Measurements from ENCODE around the gene LYPD6B.

The LYPD6B gene

DNA sequence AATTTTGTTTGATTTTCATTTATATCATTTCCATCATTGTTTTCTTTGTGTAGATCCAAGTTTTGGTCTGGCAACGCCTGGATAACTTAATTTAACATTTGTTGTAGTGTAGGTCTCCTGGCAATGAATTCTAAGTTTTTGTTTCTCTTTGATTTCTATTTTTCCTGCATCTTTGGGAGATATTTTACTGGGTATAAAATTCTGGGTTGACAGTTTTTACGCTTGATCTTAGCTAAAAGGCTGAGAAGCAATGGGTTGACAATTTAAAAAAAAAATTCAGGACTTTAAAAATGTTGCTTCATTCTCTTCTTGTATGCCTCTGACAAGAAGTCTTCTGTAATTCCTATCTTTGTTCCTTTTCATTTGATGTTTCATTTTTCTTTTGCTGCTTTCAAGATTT lies 8.6 kb downstream of the LYPD6B start:
- no peak for FAIRE-seq

DNA sequence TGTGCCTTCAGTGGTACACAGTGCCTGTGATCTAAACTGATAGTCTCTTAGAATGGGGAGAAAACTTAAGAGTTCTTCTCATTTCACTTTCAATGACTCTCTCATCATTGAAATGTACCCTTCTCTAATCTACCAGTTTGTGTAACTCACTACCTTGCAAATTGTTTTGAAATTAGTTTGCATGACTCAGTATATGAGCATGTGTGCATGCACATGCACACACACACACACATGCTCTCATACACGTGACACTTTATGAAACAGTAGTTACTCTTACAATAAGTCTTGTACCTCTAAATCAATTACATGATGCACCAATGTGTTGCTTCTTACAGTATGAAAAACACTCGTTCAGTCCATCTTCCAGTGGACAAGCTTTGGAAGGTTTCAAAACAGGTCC lies 10.6 kb downstream of the LYPD6B start:
- no peak for FAIRE-seq

DNA sequence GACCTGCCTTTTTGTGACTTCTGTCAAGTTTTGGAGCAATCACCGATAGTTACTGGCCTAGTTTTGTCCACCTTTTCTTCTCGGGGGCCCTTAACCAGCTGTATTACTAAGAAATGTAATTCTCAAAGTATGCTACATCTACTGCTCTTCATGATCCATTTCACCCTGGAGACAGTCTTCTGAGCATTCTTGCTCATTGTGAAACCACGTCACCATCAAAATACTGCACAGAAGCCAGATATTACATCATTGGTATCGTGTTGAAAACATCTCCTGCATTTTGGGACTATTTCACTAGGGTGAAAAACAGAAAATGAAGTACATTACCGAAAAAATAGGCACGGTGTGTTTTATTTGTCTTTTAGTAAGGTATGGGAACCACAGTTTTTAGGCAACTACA lies 11.7 kb downstream of the LYPD6B start:
- no peak for FAIRE-seq

DNA sequence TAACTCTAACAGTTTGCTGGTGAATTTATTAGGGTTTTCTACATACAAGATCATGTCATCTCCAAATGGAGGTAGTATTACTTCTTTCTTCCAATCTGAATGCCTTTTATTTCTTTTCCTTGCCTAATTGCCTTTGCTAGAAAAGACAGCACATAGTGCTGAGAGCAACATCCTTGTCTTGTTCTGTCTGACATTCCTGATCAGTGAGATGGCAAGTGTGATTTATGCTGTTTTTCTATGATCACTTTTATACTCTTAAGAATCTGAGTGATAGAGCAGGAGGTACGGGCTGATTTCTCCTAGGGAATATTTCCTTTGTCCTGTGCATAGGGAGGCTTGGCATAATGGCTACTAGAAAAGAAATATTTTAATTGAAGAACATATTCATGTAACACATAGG lies 17.3 kb downstream of the LYPD6B start:
- FAIRE-seq, result no peak

DNA sequence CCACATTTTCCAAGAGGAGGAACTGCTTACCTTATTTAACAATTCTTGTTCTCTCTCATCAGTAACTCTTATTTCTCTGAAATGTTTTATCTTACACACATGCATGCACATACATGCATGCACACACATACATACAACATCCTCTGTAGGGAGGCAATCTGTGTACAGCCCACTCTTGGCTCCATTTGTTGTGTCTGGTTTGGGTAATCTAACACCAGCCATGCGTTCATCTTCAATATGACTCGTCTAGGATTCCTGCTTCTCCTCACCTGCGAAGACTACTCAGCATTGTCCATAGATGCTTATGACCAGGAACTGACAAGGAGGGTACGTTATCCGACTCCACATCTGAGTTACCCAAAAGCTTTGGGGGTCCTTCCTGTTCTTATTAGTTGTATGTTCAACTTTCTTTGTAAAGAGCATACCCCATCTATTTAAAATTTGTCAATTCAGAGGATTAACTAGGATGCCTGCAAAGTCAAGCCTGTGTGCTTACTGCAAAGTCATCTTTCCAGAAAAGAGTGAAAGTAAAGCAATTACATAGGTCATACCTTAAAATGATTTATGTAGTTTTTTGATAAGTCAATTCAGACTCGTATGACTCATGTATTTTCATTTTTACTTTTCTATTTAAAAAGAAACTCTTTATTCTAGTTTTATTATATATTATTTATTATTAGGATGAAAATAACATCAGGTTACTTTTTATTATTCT lies 18.2 kb downstream of the LYPD6B start:
- no peak for FAIRE-seq

DNA sequence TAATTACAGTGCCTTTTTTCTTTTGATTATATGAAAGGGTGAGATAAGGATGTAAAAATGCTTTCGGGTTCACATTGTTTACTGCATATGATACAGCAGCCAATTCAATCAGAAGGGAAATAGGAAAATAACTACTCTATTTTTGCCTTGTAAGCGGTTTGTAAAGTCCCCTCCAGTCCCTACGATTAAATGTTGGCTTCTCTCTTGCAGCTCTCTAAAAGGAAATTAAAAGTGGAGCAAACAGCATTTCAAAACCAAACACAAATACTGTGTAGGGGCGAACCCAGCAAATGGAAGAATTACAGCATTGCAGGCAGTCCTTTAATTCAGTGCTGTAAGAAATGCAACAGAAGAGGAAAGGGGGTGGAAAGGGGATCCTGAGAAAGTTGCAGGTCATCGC lies 18.9 kb downstream of the LYPD6B start:
- FAIRE-seq, result no peak

DNA sequence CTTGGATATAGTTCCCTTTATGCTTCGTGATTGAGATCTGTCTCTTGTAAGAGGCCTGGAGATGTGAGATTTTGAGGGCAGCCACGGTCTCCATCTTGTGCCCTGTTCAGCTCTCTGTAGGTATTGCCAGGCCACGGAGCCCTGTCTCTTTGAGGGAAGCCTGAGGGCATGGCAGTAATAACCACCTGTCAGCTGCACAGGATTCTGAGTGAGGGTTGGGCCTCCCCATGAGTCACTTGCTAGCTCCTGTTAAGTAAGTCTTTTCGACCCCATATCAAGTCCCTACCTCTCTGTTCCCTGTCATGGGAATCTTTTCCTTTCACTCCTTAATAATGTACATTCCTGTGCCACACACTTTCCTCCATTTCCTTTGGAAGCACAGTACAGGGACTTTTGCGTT lies 20.4 kb downstream of the LYPD6B start:
- FAIRE-seq, result no peak

DNA sequence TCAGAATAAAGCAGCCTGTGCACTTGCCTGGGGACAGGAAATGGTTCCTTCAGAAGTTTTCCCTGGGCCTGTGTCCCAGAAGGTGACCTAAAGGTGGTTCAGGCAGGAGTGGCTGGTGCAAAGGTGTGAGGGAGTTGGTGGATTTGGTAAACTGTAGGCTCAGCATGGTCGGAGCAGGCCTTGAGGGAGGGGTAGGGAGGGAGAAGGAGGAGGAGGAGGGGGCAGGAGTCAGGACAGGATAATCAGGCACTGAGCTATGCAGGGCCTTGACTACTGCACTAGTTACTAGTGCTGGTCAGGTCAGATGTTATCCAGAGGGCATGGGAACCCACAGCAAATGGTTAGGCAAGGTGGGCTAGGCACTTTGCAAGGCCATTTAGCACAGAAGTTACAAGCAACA lies 21.3 kb downstream of the LYPD6B start:
- FAIRE-seq, result no peak

DNA sequence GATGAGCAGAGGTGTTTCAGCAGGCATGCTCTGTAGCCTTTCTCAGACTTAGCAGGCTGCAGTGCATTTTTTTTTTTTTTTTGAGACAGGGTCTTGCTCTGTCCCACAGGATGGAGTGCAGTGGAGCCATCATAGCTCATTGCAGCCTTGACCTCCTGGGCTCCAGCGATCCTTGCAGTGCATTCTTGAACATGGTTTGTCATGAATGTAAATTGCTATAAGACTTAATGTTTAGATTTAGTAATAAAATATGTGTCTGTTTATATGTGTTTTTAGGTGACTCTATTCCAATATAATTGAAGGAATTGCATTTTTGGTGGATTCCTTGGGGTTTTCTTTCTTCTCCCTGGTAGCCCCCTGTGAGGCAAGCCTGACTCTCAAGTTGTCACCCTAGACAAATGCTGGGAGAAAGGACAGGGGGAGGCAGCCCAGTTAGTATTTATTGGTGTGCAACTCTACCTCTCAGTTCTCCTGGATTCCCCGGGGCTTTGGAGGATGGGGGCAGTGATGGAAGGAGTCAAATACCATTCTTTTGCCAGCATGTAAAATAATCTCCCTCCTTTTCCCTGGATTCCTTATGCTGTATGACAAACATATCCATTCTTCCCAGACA lies 22.7 kb downstream of the LYPD6B start:
- no peak for FAIRE-seq

DNA sequence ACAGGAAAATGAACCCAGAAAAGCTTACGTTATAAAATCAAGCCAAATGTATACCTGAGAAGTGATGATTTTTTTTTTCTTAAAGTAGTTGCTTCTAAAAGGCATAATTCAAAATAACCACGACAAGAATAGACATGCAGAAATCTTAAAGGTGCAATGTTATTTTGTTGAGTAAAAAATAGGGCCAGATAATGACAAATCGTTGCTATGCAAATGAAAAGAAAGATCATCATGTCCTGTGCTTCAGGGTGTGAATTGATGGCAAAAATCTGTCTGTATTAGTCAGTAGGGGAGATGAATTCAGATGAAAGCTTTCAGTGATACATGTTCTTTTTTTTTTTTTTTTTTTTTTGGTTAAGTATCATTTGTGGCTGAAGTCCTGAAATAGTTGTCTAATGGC lies 24.0 kb downstream of the LYPD6B start:
- no peak for FAIRE-seq

DNA sequence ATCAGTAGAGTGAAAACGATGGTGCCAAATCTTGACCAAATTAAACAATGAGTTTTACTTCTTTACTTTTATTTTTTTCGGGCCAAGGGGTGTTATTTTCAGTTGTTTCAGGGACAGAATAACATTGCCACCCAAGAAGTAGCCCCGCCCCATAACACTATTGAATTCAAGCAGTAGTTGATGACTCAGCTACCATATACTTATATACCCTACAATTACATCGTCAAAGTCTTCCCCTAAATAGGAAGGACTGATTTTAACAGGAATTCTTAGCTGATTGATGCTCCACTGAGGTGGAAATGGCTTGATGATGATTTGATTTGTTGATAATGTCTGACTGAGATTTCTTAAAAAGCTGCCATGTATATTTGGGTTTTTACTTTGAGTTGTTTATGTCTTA lies 24.7 kb downstream of the LYPD6B start:
- FAIRE-seq, result no peak

DNA sequence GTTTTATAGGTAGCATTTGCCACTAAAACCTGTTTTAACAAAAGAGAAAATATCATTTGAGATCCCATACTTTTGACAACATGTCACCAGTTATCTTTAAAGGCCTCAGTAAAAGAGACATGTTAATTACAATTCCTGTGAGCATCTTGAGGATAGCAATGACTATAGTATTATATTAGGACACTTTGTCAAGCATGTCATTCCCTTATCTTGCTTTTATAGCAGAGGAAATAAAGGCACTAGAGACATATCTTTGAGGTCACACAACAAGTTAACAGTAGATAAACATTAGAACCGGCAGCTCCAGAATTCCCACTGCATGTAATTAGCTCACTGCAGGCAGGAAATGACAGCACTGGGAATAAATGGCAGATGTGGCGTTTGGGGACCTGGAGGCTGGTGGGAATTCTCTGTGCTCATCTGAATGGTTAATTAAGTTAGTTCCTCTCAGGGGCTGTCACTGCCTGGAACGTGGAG lies 25.9 kb downstream of the LYPD6B start:
- no peak for FAIRE-seq

DNA sequence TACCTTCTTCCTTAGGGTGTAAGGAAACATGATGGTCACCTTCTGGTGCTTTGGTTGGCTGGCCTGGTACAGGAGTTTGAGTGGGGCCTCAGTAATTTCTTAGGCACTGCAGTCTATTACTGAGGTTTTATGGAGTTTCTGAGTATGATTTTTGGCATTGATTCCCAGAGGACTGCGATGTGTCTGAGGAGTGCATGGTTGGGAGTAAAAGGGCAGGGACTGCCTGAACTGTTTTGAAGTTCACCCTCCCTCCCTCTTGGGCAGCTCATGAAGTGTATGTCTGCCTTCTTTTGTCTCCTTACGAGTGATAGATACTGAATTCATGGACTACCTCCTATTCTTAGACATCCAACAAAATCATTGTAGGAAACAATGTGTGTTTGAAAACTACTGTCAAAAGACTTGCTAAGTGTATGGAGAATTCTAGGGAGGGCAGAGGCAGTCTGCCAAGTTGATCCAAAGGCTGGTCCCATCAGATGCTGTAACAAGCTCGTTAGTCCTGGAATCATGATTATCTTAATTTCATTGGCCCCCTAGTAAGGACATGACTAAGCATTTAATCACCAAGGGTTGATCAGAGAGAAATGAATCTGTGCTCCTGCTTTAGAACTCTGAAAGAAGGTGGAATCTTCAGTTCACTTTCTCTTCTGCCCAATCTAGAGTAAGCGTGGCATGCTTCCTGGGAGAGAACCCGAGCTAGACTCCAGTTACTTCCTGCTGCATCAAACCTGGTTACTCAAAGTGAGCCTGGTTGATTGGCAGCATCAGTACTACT lies 26.5 kb downstream of the LYPD6B start:
- FAIRE-seq, result no peak

DNA sequence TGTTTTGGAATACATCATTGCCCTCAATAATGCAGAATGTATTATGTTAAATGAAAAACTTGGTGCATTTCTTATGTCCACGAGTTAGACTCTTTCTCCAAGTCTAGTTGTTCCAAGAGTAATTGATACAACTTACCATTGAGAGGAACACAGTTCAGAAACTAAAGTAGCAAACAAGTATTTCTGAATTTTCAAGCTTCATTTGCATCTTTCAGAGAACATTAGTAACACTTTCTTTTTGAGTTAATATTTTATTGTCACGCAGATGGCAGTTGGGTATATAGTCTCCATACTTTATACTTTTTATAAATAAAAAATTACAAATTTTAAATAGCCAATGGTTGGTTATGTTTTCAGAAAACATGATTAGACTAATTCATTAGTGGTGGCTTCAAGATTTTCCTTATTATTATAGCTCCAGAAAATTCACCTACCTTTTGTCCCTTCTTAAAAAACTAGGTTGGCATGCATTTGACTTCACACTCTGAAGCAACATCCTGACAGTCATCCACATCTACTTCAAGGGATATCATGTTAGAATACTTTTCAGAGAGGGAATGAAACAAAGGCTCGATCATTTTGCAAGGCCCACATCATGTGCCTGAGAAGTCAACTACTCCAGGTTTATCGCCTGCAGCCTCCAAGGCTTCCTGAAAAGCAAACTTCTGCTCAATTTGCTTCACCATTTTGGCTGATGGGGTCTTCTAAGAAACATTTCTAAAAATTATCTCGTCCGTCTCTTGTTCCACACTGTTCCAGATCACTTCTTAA lies 29.9 kb downstream of the LYPD6B start:
- FAIRE-seq, result no peak

DNA sequence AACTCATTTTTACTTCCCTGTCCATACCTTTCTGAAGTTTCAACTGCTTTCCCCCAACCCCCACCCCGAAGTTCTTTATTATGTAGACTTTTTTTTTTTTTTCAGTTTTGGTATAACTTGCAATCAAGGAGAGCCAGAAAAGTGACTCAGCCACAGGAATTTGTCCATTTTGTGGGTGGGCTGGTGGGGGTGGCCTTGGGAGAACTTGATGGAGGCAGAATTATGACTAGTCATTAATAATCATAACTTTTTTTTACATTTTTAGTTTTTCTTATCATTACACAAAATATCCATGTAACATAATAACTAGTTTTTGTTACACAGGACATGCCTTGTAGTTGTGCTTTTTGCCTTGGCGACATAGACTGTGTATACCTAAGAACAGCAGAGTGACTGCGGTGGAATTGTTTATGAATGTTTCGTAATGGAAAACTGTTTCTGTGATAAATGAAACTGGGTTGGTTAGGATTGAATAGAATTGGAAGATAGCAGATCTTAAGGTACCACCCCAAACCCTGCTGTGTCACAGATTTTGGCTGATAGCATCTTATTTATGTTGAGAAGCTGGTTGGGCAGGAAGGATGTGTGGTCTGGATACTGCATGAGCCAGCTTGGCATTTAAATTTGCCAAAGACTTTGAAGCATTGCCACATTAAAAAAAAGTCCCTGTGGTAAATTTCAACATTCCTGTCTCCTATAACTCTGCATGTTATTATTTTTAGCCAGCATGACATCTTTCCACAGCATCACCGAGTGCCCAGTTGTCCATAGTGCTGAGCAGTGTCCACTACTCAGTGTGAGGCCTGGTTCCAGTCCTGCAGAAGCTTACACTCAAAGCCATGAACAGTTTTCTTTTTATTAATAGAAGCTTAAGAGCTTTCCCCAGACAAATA lies 30.7 kb downstream of the LYPD6B start:
- no peak for FAIRE-seq

DNA sequence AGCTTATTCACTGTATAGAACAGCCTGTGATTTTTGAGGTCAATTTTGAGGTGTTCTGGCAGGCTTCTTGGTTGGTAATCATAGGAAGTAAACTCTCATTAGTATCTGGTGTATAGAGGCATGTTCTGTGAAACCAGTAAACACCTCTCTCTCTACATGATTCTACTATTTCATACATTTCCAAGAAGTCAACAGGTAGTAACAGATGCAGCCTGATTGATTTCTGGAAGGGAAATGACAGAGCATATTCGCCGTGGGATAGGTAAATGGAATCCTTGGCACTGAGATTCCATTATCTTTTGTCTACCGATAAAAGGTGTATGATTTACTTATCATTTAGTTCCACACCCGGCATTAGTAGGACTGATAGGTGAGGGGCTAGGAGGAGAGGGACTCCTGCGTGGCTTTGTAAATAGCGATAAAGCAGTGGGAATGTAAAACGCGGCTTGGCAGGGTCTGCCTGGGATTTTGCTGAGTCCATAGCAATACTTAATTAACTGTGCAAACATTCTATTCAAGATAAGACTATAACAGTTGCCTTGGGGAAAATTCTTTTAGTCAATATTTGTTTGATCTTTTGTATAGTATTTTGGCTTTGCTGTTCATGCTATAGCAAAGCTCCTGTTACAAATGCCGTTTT lies 32.3 kb downstream of the LYPD6B start:
- no peak for FAIRE-seq

DNA sequence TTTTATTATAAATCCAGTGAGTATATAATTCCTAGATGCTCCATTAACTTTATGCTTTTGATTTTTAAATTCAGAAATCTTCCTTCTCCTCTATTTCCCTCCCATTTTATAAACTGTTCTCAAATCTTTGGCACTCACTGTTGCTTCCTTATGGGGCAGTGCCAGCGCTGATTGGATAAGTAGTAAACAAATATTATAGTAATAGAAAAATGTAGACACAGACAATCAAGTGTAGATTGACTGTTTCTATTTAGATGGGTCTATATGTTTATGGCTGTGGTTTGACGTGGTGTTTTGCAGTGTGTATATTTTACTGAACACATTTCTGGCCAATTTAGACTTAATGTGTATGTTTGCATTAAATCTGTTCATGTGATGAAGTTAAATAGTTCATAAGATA lies 36.6 kb downstream of the LYPD6B start:
- no peak for FAIRE-seq

DNA sequence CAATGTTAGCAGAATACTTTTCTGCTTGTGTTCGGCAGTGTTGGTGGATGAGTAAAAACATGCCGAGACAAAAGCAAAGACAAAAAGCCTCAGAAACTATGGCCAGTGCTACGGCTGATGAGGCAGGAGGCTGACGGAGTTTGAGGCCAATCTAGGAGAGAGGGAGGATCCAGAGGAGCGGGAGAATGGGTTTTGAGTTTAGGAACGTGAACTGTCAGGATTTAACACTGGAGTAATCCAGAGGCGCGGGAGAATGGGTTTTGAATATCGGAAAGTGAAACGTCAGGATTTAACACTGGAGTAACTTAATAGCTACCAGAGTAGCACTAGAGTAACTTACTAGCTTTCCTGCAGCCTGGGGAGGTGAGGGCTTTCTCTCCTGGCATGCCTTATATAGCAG lies 37.4 kb downstream of the LYPD6B start:
- FAIRE-seq, result no peak

DNA sequence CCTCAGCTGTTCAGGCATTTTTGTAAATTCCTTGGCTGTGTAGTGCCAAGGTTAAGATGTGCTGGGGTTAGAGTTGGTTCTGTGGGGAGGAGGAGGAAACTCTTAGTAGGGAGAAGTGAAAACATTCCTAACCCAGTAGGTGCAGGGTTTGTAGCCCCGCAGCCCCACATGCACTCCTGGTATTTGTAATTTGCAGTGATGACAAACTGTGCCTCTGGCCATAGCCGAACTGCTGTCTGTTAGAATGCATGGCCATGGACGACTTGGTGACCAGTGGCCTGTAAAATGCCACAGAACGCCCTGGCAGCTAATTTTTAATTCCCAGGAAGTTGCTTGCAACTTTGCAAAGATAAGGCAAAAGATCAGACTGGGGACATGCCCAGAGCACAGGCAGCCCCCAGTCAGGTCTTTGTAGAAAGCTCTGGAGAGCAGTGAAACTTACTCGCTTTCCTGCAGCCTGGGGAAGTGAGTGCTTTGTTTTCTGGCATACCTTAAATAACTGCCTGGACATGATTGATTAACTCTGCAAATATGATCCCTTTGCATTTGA lies 38.4 kb downstream of the LYPD6B start:
- FAIRE-seq, result peak; percentile 95

DNA sequence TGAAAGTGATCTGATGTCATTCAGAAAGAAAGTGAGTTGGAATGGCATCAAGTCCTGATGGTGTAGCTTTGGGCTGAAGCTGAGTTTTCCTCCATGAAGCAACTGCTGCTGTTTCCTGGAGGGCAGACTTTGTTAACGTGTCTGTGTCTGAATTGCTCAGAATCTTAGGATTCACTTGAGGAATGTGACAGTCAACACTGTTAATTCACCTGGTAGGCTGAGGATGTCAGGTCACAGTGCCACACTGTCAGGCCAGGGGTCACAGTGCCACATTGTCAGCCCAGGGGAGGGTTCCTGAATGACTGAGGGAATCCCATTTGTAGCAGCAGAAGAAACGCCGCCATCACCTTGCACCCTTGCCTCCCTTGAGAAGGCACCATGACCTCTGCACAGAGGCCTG lies 39.4 kb downstream of the LYPD6B start:
- FAIRE-seq, result no peak

DNA sequence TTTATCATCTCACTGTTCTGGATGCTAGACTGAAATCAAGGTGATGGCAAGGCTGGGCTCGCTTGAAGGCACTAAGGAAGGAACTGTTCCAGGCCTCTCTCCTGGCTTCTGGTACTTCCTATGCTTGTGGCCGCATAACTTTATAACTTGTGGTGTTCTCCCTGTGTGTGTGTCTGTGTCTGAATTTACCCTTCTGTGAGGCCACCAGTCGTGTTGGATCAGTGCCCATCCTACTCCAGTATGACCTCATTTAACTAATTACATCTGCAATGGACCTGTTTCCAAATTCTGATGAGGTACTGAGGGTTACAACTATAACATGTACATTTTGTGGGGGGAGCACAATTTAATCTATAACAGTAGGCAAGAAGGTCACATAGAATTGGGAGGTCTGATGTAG lies 41.6 kb downstream of the LYPD6B start:
- FAIRE-seq, result no peak

Data from G401.6 (cell line).